Measurements from ENCODE around the gene APOBEC3A.

The APOBEC3A gene

GRCh38 chr22:38935616-38936015 is 21.8 kb upstream of the APOBEC3A start:
- DNase-seq (ENCODE audit: extremely low spot score) = no peak
- ChIA-PET CTCF (interaction anchor here (1.1 kb wide), 1 partner anchor 66 kb away, joined by 3 read pairs; no protein-coding TSS in a partner anchor), POLR2A (no interaction called here)
- no peak for TF ChIP-seq CTCF (IDR thresholded peaks at IDR 0.05; ENCODE audit: control extremely low read depth, extremely low read depth, low read depth, missing control alignments)

GRCh38 chr22:38936562-38936961 is 20.8 kb upstream of the APOBEC3A start:
- no peak for TF ChIP-seq CTCF (IDR thresholded peaks at IDR 0.05; ENCODE audit: control extremely low read depth, extremely low read depth, low read depth, missing control alignments)
- POLR2A ChIA-PET = no interaction called here
- DNase-seq (ENCODE audit: extremely low spot score) = no peak
- CTCF ChIA-PET = interaction anchor here (0.8 to 1.1 kb wide), 2 partner anchors 9 to 67 kb away, joined by 3 to 4 read pairs; no protein-coding TSS in a partner anchor

GRCh38 chr22:38937036-38937435 is 20.4 kb upstream of the APOBEC3A start:
- CTCF ChIA-PET = interaction anchor here (0.8 to 1.1 kb wide), 2 partner anchors 9 to 68 kb away, joined by 3 to 4 read pairs; no protein-coding TSS in a partner anchor
- POLR2A ChIA-PET = no interaction called here
- no peak for DNase-seq (ENCODE audit: extremely low spot score)
- TF ChIP-seq CTCF (IDR thresholded peaks at IDR 0.05; ENCODE audit: control extremely low read depth, extremely low read depth, low read depth, missing control alignments) = no peak

- TF ChIP-seq CTCF (IDR thresholded peaks at IDR 0.05; ENCODE audit: control extremely low read depth, extremely low read depth, low read depth, missing control alignments) = no peak
- ChIA-PET CTCF (no interaction called here), POLR2A (no interaction called here)
- DNase-seq (ENCODE audit: extremely low spot score) = no peak
Observed at GRCh38 chr22:38937541-38937940, 19.9 kb upstream of the APOBEC3A start.

GRCh38 chr22:38938221-38938620 is 19.2 kb upstream of the APOBEC3A start:
- no peak for TF ChIP-seq CTCF (IDR thresholded peaks at IDR 0.05; ENCODE audit: control extremely low read depth, extremely low read depth, low read depth, missing control alignments)
- CTCF ChIA-PET = interaction anchor here (1.5 kb wide), 1 partner anchor 44 kb away, joined by 3 read pairs; the partner anchor contains the start of gene APOBEC3B
- DNase-seq (ENCODE audit: extremely low spot score) = no peak
- POLR2A ChIA-PET = no interaction called here

GRCh38 chr22:38938925-38939324 is 18.5 kb upstream of the APOBEC3A start:
- ChIA-PET POLR2A (interaction anchor here (0.5 kb wide), 1 partner anchor 8 kb away, joined by 4 read pairs; no protein-coding TSS in a partner anchor), CTCF (interaction anchor here (1.0 to 1.7 kb wide), 5 partner anchors 12 to 70 kb away, joined by 3 to 8 read pairs (median 4); partner anchors contain the start of gene APOBEC3B)
- no peak for DNase-seq (ENCODE audit: extremely low spot score)
- TF ChIP-seq CTCF (IDR thresholded peaks at IDR 0.05; ENCODE audit: control extremely low read depth, extremely low read depth, low read depth, missing control alignments) = no peak

All from GM10248 (cell line).